Measurements from ENCODE around the gene DOCK4.

The DOCK4 gene

DNA sequence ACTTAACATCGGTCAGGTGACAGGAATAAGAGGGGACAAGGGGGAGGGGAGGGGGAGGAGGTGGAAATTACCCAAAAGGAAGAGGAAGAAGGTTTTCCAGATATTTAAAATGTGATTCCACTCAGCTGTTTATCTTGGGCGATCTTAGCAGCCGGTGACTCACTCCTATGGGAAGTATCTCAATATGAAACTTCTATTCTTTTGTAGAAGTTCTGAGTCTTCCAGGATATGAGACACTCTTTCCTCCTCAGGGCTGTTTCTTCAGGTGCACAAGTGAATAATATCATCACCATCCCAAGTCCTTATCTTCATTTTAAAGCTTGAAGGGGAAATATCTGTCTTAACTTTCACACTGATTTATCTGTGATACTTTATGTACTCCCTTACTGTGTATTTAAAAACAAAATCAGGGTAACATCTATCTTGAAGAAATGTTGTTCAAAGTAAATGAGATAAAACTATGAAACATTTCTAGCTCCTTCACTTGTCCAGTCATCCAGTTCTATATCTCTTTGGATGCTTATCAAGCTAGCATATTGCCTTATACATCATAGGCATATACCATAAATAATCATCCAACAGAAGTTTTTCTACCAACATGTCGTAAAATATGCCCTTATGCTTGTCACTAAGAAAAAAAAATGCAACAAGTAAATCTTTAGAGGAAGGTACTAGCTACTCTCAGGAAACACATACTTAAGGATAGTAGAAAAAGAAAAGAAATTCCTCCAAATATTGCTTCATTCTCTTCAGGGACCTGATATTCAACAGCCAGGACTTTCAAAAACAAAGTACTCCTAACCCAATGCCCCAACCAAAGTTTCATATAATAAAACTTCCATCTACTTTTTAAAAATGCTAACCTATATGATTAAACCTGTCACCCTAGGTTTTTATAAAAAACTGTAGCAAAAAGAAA, 13.7 kb downstream of the DOCK4 start:
- DNase-seq (ENCODE audit: low read depth) = no peak

DNA sequence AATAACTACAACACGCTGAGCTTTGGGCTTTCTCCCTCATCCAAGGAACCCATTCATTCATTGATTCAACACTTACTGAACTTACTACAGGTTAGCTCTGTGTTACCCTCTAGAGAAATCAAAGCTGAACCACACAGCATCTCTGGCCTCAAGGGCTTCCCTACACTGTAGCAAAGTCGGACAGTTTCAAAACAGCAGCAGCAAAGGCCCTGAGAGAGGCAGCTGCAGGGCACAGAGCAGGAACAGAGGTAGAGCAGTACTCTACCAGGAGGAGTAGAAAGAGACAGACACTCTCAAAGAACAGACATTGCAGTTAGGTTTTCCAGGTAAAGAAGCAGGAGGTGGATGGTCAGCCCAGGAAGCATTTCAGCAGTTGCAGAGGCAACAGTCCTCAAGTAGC, 16.1 kb downstream of the DOCK4 start:
- DNase-seq (ENCODE audit: low read depth) = no peak

DNA sequence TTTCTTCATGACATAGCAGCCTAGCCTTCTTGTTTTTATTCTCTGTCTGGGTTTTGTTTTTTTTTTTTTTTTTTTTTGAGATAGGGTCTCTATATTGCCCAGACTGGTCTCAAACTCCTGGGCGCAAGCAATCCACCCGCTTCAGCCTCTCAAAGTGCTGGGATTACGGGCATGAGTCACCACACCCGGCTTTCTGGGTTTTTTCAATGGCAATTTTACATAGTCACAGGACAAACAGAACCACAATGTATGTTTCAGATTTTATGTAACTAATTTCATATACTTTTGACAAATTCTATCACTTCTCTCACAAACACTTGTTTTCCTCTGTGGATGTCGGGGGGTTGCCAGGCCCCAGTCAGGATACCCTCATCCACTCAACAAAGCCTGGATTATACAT, 16.5 kb downstream of the DOCK4 start:
- no peak for DNase-seq (ENCODE audit: low read depth)

DNA sequence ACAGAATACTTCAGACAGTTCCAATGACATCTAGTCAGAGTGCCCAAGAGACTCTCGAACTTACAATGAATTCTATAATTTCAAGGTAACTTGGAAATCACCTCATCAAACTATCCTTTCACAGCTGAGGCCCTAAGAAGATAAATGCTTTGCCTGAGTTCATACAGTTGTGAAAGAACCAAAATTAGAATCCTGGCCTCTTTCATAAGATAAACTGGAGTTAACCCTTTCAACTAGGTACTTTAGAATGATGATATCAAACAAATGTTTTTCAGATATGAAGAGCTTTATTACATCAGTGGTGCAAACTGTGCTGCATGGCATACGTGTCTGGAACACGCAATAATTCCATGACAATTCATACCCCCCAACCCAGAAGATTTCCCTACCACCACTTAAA, 17.9 kb downstream of the DOCK4 start:
- DNase-seq (ENCODE audit: low read depth) = no peak

DNA sequence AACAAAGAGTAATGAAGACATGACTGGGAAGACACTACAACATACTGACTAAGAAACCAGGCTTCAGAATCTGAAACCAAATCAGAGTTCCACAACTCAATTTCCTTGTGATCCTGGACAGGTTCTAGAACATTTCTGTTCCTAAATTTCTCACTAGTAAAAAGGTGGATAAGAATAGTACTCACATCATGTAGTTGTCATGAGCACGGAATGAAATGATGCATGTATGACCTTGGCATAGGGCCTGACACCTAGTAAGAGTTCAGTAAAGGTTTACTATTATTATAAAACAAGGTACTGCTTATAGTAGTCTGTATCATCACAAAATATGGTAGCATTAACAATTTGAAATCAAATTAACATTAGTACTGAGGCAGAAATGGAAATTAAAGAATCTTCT, 19.9 kb downstream of the DOCK4 start:
- DNase-seq (ENCODE audit: low read depth) = no peak

DNA sequence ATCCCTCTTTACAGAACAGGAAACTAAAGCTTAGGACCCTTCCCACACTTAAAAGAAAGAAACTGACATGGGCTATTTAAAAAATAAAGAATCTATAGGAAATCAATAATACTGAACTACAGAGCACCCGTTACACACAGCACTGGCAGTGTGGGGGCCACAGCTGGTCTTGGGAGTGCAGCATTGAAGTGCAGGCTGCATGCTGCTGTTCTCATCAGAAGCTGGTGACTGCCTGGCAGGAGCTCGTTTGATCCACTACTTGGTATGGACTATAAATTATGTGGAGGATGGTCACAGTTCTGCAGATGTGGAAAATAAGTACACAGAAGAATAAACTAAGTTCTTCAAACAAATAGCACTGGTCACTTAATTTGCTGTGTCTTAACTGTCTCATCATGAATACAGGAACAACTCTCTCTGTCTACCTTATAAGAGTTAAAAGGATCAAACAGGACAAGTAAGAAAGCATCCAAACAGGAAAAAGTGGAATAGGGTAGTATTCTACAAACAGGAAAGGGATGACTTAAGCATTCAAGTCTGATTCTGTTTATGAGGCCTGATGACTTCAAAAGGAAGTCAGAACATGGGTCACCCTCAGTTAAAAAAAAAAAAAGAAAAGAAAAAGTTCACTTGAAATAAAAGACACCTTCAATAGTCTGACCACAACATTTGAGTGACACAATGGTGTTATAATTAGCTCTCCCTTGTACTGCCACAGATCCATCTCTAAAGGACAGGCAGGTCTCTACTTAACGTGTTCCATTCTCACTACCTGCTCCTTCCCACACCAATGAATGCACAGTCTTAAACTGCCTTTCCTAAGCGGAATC, 21.0 kb downstream of the DOCK4 start:
- DNase-seq (ENCODE audit: low read depth) = no peak

DNA sequence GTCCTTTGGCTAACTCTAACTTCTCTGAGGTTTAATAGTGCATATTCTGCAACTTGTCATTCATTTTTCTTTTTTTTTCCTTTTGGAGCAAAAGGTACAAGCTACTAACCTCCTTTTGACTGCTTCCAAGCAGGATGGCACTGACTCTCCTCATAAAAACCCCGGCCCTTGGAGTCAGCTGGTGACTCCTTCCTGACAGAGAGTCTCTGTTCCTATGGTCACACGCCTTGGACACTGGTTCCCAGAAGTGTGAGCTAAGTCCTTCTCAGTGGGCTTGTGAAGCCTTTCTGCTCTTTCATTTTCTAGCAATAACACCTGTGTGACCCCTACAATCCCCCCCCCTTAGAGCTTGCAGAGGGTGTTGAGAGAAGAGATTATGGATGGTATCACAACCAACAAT, 21.7 kb downstream of the DOCK4 start:
- no peak for DNase-seq (ENCODE audit: low read depth)

DNA sequence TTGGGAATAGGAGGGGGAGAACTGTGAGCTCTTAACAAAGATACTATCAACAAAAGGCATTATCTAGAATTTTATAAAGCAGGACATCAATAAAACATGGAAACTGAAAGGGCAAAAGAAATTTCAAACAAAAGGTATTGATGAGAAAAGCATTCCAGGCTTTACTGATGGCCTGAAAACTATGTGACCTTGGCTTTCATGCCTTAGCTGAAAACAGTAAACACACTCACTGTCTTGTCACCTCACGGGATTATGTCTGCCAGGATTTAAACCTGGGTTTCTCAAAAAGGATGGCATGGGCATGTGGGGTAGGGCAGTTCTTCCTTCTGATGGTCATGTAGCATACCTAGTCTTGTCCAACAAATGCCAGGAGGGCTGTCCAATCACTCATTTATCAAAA, 22.9 kb downstream of the DOCK4 start:
- no peak for DNase-seq (ENCODE audit: low read depth)

DNA sequence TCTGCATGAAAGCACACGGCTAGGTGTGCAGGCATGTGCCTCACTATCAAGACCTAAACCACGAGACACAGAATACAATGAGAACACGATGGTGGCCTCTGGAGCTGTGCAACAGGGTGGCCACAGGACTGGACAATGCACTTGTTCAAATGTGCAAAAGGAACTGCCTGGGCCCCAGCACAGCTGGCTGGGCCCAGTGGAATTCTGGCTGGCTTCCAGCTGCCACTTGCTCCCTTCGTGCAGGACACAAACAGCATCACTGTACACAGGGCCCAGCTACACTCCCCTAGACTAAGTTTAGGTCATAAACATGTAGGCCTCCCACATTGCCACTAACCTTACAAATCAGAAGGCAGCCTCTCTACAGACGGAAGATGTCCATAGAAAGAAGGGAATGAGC, 23.4 kb downstream of the DOCK4 start:
- DNase-seq (ENCODE audit: low read depth) = no peak

DNA sequence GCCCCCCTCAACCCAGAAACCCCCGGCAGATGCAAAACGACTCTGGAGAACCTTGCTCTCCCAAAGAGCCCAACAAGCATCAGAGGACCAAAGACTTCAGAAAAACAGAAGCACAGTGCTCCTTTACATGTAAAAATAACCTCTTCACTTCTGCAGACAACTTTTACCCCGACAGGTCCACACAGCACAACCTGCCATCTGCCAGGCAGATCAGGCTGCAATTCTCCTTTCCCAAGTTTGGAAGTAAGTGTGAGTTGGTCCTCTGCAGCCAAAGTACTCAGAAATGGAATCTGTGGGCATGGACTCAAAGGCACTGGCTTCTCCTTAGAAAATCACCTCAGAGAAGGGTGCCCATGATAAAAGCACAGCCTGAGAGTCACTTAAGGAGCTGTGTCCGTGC, 26.0 kb downstream of the DOCK4 start:
- DNase-seq (ENCODE audit: low read depth) = no peak

DNA sequence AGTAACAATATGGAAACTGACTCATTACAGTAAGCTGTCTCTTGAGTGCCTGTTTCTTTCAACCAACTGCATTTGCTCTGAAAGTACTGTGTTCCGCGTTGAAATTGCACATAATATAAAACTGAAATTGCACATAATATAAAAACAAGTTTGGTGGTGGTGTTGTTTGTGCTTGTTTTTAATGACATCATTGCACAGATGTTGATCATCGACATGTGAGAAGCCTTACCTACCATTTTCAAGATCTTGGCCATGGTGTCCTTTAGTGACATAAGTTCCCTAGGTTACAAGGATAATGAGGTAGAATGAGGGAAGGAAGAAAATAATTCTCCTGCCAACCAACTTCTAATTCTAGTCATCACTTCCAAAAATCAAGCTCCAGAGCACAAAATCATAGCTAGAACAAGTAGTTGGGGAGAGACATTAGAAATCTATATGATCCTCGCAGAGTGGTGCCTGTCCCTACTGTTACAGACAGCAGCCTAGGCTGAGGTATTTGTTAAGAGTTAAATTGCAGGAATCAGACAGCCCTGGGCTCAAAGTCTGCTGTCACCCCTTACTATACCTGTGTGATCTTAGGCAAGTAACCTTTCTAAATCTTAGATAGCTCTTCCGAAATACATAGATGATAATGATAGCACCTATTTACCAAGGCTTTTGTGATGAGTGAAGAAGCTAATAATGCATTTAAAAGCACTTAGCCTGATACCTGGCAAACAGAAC, 29.3 kb downstream of the DOCK4 start:
- DNase-seq (ENCODE audit: low read depth) = no peak

DNA sequence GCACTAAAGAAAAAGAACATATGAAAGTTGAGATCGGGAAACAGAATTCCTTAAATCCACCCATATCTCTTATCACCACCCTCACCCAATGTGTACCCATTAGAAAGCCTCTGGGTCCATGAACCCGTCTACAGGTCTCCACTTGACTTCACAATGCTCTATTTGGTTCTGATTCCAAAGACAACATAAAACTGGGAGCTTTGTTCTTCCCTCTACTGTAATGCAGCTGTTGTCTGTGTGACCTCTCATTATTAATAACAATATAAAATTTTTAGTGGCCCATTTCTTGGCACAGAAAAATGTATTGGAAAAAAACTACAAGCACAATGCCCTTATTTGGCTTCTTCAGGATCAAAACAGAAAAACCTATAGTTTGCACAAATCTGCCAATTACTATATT, 30.0 kb downstream of the DOCK4 start:
- no peak for DNase-seq (ENCODE audit: low read depth)

DNA sequence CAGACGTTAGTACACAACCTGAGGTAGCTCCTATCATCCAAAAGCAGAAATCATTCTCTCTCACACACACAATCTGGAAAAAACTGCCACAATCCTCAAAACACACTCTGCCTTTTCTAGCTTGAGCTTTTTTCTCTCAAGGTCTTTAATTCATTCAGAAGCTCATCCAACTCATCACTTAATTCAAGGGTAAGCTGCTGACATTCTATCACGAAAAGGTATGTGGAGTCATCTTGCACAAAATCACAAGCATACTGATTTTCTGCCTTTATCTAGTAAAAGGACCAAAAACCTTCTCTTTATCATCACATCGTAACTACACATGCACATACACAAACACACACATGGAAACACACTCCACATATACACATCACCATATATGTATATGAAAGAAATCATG, 32.0 kb downstream of the DOCK4 start:
- DNase-seq (ENCODE audit: low read depth) = no peak

DNA sequence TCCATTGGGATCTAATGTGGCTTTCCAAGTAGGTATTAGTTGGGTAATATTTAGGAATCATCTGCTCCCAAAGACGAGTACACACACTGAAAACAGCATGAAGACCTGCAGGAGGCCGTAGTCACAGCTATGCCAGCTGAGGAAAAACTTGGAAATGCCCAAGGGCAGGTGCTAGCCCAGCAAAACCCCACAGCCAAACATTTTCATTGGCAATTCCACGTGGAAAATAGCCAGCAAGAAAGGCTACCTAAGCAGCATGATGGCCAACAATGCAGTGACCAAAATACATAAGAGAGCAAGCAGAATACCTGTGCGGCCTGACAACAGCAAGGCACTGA, 32.7 kb downstream of the DOCK4 start:
- DNase-seq (ENCODE audit: low read depth) = no peak

DNA sequence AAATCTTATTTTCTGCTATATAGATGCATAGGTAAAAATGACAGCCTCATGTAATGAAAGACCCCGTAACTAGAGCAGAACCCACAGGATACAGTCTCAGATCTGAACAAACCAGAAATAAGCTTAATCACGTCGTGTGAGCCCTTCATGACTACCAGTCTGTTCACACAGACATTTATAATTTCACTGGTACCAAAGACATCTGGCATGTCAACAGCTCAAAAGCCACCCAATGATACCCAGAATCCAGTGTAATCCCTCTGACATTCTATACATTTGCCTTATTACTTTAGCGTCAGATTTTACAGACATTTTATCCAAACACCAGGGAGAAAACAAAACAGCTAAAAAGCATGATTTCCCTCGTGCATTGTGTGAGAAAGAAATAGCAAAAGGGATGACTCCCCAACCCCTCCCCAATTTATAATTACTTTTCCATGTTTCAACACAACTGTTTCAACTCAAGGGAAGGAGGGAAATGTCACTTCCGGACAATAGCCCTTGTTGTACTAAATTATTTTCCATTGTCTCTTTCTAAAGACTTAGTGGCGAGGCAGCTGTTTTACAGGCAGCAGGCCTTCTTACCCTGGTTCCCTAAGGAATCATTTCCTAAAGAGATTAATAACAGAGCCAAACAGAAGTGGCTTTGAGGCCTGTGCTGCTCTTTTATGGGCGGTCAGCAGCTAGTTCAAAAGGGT, 33.2 kb downstream of the DOCK4 start:
- no peak for DNase-seq (ENCODE audit: low read depth)

DNA sequence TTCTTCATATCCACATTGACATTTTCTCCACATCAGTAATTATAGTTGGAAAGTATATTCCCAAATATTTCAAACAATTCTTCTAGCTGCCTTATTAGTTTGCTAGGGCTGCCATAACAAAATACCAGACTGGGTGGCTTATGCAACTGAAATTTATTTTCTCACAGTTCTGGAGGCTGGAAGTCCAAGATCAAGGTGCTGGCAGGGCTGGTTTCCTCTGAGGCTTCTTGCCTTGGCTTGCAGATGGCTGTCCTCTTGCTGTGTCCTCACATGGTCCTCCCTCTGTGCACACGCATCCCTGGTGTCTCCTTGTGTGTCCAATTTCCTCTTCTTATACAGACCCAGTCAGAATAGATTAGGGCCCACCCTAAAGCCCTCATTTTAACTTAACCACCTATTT, 34.5 kb downstream of the DOCK4 start:
- DNase-seq (ENCODE audit: low read depth) = no peak

DNA sequence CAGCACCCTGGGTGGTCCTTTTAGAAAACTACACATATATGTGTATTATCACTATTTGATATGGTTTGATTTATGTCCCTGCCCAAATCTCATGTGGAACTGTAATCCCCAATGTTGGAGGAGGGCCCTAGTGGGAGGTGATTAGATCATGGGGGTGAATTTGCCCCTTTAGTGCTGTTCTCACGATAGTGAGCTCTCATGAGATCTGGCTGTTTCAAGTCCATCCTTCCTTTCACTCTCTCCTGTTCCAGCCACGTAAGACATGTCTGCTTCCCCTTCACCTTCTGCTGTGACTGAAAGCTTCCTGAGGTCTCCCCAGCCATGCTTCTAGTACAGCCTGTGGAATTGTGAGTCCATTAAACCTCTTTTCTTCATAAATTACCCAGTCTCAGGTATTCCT, 37.3 kb downstream of the DOCK4 start:
- no peak for DNase-seq (ENCODE audit: low read depth)

DNA sequence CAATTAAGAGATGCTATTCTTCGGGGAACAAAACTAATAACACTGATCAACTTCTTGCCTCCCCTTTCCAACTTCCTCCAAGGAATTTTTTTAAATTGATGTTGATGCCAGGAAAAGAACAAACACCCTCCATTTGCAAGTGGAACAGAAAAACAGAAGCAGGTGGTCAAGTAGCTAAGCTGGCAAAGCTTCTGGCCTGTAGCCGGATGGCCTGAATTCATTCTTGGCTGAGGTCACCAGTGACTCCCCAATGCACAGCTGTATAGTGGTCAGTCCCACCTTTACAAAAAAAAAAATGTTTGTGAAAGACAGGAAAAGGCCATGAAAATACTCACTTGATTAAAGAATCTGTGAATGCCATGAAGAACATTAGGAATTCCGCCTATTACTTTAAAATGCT, 39.1 kb downstream of the DOCK4 start:
- no peak for DNase-seq (ENCODE audit: low read depth)

DNA sequence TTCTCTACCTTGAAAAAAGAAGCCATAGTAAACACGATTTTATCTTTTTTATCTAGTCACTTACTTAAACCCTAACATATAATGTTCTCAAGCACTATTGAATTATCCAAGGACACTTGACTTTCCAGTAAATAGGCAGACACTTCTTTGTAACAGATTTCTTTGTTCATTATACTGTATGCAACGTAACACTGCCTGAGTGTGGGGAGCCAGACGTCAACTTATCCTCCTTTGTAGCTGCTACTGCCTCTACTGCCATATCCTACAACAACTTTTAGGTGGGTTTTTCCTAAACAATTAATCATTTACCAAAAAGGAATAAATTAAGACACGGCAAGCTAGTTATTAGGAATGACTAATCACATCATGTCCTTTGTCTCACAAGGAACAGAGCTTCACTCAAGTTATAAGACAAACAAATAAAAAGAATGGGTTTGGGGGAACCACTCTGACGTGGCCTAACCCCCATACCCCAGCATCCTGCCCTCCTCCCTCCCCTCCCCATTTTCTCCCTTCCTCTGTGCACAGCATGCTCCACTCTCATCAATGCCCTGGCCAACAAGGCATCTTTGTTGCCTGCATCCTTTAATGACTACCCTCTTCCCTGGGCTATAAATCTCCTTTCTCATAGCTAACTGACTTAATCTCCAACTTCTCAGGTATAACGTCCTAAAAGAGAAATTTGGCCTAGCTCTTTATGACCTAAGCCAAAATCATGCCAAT, 43.3 kb downstream of the DOCK4 start:
- DNase-seq (ENCODE audit: low read depth) = no peak

DNA sequence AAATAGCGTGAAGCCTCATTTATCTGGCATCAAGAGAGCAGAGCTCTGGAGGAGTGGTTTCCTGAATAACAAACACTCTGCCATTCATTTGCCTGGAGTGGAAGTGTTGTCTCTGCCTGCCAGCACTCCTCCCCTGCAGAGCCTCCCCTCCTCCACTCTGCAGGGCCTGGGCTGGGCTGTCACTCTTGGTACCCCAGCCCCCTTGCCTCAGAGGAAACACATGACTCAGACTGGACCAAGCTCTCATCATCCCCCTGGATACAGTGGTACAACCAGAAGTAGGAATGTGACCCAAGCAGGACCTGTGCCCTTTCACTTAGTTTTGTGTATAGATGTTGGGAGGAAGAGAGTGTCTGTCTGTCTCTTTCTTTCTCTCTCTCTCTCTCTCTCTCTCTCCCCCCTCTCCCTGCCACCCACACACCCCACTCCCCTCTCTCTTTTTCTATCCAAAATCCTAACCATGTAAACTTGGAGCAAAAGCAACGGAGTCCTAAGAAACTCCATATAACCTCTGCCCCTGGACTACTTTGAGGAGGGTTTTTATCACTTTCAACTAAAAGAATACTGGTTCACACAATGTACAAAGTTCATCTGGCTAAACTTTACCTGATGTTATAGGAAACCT, 43.9 kb downstream of the DOCK4 start:
- DNase-seq (ENCODE audit: low read depth) = no peak
